GM12874 (cell line): Measurements from ENCODE around the gene EEFSEC.

Experiments
- CTCF ChIP-seq: IDR thresholded peaks from 2 replicates; pipeline ENCODE4 v1.5.1; 2011; ENCODE audit warnings: low read depth, mild to moderate bottlenecking, control low read depth, low read length, moderate library complexity; ENCODE audit not compliant: insufficient read depth

EEFSEC gene

GRCh38 chr3:128447561-128448013 lies 294.3 kb downstream of the EEFSEC start:
- no peak for TF ChIP-seq CTCF

- TF ChIP-seq CTCF = no peak
These were observed 295.2 kb downstream of the EEFSEC start for GRCh38 chr3:128448491-128448890.

- TF ChIP-seq CTCF = no peak
These were observed 295.9 kb downstream of the EEFSEC start for GRCh38 chr3:128449111-128449638.

- no peak for TF ChIP-seq CTCF
These were observed 298.8 kb downstream of the EEFSEC start for GRCh38 chr3:128452120-128452519.

- TF ChIP-seq CTCF = no peak
These were observed 299.5 kb downstream of the EEFSEC start for GRCh38 chr3:128452678-128453275.

GRCh38 chr3:128453501-128454309 lies 300.4 kb downstream of the EEFSEC start:
- TF ChIP-seq CTCF = no peak

- no peak for TF ChIP-seq CTCF
These were observed 301.0 kb downstream of the EEFSEC start for GRCh38 chr3:128454310-128454618.
